Measurements from ENCODE around the gene ENO3. TPM values are rescaled to one million over a fixed set of nuclear protein-coding genes. Genes with fewer than 3 reads are reported as not detected.

Gene ENO3
- total RNA-seq, 4 donors from 2014 or later = 2.5 to 211 (median 12.9) TPM

DNA sequence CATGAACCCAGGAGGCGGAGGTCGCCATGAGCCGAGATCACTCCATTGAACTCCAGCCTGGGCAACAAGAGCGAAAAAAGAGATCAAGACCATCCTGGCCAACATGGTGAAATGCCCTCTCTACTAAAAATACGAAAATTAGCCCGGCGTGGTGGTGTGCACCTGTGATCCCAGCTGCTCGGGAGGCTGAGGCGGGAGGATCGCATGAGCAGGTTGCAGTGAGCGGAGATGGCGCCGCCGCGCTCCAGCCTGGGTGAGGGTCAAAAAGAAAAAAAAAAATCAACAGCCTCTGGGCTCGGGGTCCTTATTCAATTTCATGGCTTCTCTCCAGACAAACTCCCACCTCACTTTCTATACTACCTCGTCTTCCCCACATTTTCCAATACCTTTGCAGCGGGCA, 22.0 kb upstream of the ENO3 start:
- WGBS, 2 donors (ENCODE audit: low coverage in 1 of 2) = 96 to 97% methylated on average over 14 to 18 of the region's 18 CpGs
- Histone ChIP-seq H3K9me3 (no peaks in the 10 kb centered on the region), H3K4me3 (no peak overlapping the region), H3K4me1 (peaks cover 0 to under 1% (median under 1%) of the 10 kb centered on the region in 4 donors), H3K27ac (no peak overlapping the region), H3K27me3 (no peaks in the 10 kb centered on the region), H3K36me3 (no peaks in the 10 kb centered on the region)
- intact Hi-C loops (cut with DNase I; ENCODE audit: low total_unique reads) (no loop called here), in situ Hi-C loops (cut with MboI; ENCODE audit: low pct_ligation_motif_present in 1 of 4, low pct_unique_long_range_greater_than_20kb in 1 of 4, low sequenced_read_pairs in 3 of 4) (no loop called here)
- no peak for DNase-seq
- TF ChIP-seq POLR2AphosphoS5 (IDR thresholded peaks at IDR 0.05) (no peak), POLR2A (IDR thresholded peaks at IDR 0.05) (no peak), EP300 (IDR thresholded peaks at IDR 0.05; ENCODE audit: low read depth) (no peak)
- TF ChIP-seq, protein P1, sequence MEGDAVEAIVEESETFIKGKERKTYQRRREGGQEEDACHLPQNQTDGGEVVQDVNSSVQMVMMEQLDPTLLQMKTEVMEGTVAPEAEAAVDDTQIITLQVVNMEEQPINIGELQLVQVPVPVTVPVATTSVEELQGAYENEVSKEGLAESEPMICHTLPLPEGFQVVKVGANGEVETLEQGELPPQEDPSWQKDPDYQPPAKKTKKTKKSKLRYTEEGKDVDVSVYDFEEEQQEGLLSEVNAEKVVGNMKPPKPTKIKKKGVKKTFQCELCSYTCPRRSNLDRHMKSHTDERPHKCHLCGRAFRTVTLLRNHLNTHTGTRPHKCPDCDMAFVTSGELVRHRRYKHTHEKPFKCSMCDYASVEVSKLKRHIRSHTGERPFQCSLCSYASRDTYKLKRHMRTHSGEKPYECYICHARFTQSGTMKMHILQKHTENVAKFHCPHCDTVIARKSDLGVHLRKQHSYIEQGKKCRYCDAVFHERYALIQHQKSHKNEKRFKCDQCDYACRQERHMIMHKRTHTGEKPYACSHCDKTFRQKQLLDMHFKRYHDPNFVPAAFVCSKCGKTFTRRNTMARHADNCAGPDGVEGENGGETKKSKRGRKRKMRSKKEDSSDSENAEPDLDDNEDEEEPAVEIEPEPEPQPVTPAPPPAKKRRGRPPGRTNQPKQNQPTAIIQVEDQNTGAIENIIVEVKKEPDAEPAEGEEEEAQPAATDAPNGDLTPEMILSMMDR (IDR thresholded peaks at IDR 0.05) = no peak

DNA sequence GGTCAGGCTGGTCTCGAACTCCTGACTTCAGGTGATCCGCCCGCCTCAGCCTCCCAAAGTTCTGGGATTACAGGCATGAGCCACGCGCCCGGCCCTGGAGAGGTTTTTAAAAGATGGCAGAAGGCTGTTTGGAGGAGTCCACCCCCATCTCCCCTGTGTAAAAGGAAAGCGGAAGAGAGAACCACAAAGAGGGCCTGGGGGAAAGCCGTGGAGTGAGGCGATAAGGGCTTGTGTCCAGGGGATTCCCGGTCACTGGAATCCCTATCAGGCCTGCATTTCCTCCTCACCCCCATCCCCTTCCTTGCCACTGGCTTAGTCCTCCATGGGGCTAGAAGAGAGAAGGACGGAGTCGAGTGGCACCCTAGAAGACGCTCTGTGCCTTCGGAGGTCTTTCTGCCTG, 19.0 kb upstream of the ENO3 start, which contains the start of gene GP1BA:
Gene GP1BA (plus strand): TSS at position 315 of the 400 bp plus-strand sequence. CDS start 328 bp downstream, outside the sequence.
- intact Hi-C loops (cut with DNase I; ENCODE audit: low total_unique reads) = loop anchor here (10.0 kb wide), 1 partner anchor 53 kb away; the partner anchor contains the start of gene CAMTA2
- in situ Hi-C loops (cut with MboI; ENCODE audit: low pct_ligation_motif_present in 1 of 4, low pct_unique_long_range_greater_than_20kb in 1 of 4, low sequenced_read_pairs in 3 of 4) = no loop called here
- WGBS, 2 donors (ENCODE audit: low coverage in 1 of 2) = 67 to 79% methylated on average over 3 to 14 of the region's 14 CpGs
- Histone ChIP-seq H3K36me3 (peaks cover 0 to 1% (median 0%) of the 10 kb centered on the region in 4 donors), H3K27me3 (no peaks in the 10 kb centered on the region), H3K27ac (no peak within 1 kb of the TSS), H3K9me3 (no peaks in the 10 kb centered on the region), H3K4me3 (no peak within 1 kb of the TSS), H3K4me1 (peaks cover 3 to 8% (median 7%) of the 10 kb centered on the region in 4 donors)
- DNase-seq = no peak
- TF ChIP-seq EP300 (IDR thresholded peaks at IDR 0.05; ENCODE audit: low read depth) (no peak), POLR2AphosphoS5 (IDR thresholded peaks at IDR 0.05) (no peak), POLR2A (IDR thresholded peaks at IDR 0.05) (no peak)
- TF ChIP-seq, protein P1 (IDR thresholded peaks at IDR 0.05) = no peak

DNA sequence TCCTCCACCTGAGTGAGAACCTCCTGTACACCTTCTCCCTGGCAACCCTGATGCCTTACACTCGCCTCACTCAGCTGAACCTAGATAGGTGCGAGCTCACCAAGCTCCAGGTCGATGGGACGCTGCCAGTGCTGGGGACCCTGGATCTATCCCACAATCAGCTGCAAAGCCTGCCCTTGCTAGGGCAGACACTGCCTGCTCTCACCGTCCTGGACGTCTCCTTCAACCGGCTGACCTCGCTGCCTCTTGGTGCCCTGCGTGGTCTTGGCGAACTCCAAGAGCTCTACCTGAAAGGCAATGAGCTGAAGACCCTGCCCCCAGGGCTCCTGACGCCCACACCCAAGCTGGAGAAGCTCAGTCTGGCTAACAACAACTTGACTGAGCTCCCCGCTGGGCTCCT, 18.2 kb upstream of the ENO3 start:
- in situ Hi-C loops (cut with MboI; ENCODE audit: low pct_ligation_motif_present in 1 of 4, low pct_unique_long_range_greater_than_20kb in 1 of 4, low sequenced_read_pairs in 3 of 4) = no loop called here
- no peak overlapping the region for H3K27ac ChIP-seq
- H3K36me3 ChIP-seq = peaks cover 0 to 9% (median 3%) of the 10 kb centered on the region in 4 donors
- WGBS, 2 donors (ENCODE audit: low coverage in 1 of 2) = 90% methylated on average over 9 of the region's 12 CpGs; no CpG with 5 or more reads in 1 of the 2 donors
- H3K4me1 ChIP-seq = peaks cover 3 to 8% (median 7%) of the 10 kb centered on the region in 4 donors
- no peak for DNase-seq
- H3K9me3 ChIP-seq = no peaks in the 10 kb centered on the region
- H3K4me3 ChIP-seq = no peak overlapping the region
- intact Hi-C loops (cut with DNase I; ENCODE audit: low total_unique reads) = loop anchor here (10.0 kb wide), 1 partner anchor 52 kb away; the partner anchor contains the start of gene CAMTA2
- H3K27me3 ChIP-seq = no peaks in the 10 kb centered on the region
- no peak for TF ChIP-seq POLR2A (IDR thresholded peaks at IDR 0.05)
- TF ChIP-seq EP300 (IDR thresholded peaks at IDR 0.05; ENCODE audit: low read depth) = no peak
- TF ChIP-seq POLR2AphosphoS5 (IDR thresholded peaks at IDR 0.05) = no peak
- TF ChIP-seq, protein P1 (IDR thresholded peaks at IDR 0.05) = no peak

DNA sequence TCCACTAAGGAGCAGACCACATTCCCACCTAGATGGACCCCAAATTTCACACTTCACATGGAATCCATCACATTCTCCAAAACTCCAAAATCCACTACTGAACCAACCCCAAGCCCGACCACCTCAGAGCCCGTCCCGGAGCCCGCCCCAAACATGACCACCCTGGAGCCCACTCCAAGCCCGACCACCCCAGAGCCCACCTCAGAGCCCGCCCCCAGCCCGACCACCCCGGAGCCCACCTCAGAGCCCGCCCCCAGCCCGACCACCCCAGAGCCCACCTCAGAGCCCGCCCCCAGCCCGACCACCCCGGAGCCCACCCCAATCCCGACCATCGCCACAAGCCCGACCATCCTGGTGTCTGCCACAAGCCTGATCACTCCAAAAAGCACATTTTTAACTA, 17.3 kb upstream of the ENO3 start:
- TF ChIP-seq EP300 (IDR thresholded peaks at IDR 0.05; ENCODE audit: low read depth) = no peak
- TF ChIP-seq, protein P1 (IDR thresholded peaks at IDR 0.05) = no peak
- TF ChIP-seq POLR2AphosphoS5 (IDR thresholded peaks at IDR 0.05) = no peak
- no peak for TF ChIP-seq POLR2A (IDR thresholded peaks at IDR 0.05)
- no peak for DNase-seq
- Histone ChIP-seq H3K9me3 (no peaks in the 10 kb centered on the region), H3K4me3 (no peak overlapping the region), H3K4me1 (peaks cover 11 to 16% (median 14%) of the 10 kb centered on the region in 4 donors), H3K27me3 (no peaks in the 10 kb centered on the region), H3K36me3 (peaks cover 0 to 9% (median 4%) of the 10 kb centered on the region in 4 donors), H3K27ac (no peak overlapping the region)
- in situ Hi-C loops (cut with MboI; ENCODE audit: low pct_ligation_motif_present in 1 of 4, low pct_unique_long_range_greater_than_20kb in 1 of 4, low sequenced_read_pairs in 3 of 4) = no loop called here
- intact Hi-C loops (cut with DNase I; ENCODE audit: low total_unique reads) = loop anchor here (10.0 kb wide), 1 partner anchor 51 kb away; the partner anchor contains the start of gene CAMTA2
- WGBS, 2 donors (ENCODE audit: low coverage in 1 of 2) = 76% methylated on average over 12 of the region's 16 CpGs; no CpG with 5 or more reads in 1 of the 2 donors
